K562 (cell line): ENCODE results near the gene RNGTT. TPM values are rescaled to one million over a fixed set of nuclear protein-coding genes. Genes with fewer than 3 reads are reported as not detected.

ENCODE experiments used
- ATAC-seq: fragments of 200-7000 bp; cut with Tn5 transposase; 3 replicates; pipeline ENCODE4 v1.9.1; 2020; ENCODE audit warnings: moderate library complexity
- BruUV-seq: library from RNA; stranded (reverse); fragments of 400-500 nt; replicated peaks from 2 replicates; lab custom pipeline; 2021; lab: Mats Ljungman, UMichigan
- CTCF ChIA-PET: fragments of 300-600 bp; formaldehyde crosslinking; extraction: SDS; loops from one replicate; lab custom pipeline; 2021; ENCODE audit warnings: low intra/inter-chr PET ratio; lab: Yijun Ruan, JAX
- POLR2A ChIA-PET: fragments of 300-600, 350-650 bp; sonication (Branson Sonifier 250); formaldehyde crosslinking; extraction: SDS; loops from one replicate; lab custom pipeline; 2021; ENCODE audit warnings: antibody characterized with exemption, inconsistent platforms; lab: Yijun Ruan, JAX
- DNase-seq, 4 experiments: peaks; one replicate each; pipeline versions ENCODE4 v3.0.0 to v3.0.0-alpha.2; 2011 to 2018; ENCODE audit warnings: low spot score in 3 of 4, mixed read lengths in 3 of 4; ENCODE audit errors: extremely low read depth in 1 of 4
- FAIRE-seq: peaks from 2 replicates; lab custom pipeline; 2011; peaks lifted over from hg19 to GRCh38; lab: Jason Lieb, UNC
- H2AFZ ChIP-seq: 2 replicates; pipeline ENCODE4 v1.6.0; 2011; ENCODE audit warnings: low read depth, low read length, control low read depth, inconsistent platforms
- H3K27ac ChIP-seq: fragments of 200-600 bp; 3 replicates; pipeline ENCODE4 v1.8.0; 2011; ENCODE audit warnings: low read depth, mild to moderate bottlenecking, control low read depth, inconsistent platforms, low read length, moderate library complexity, mixed read lengths; ENCODE audit errors: extremely low read depth
- H3K27me3 ChIP-seq, 2 experiments: fragments of 300-600 bp in 1 of 2; 2 replicates in 1 of 2; 3 replicates in 1 of 2; pipeline versions ENCODE4 v1.6.0 to v1.8.0; 2011; ENCODE audit warnings: inconsistent platforms in 2 of 2, low read length in 2 of 2, mild to moderate bottlenecking in 1 of 2, mixed read lengths in 1 of 2, moderate library complexity in 1 of 2; ENCODE audit not compliant: control insufficient read depth in 2 of 2, insufficient read depth in 2 of 2
- H3K36me3 ChIP-seq: fragments of 300-600 bp; 3 replicates; pipeline ENCODE4 v1.8.0; 2011; ENCODE audit warnings: mild to moderate bottlenecking, low read length, inconsistent platforms; ENCODE audit not compliant: control insufficient read depth, insufficient read depth
- H3K4me1 ChIP-seq, 2 experiments: fragments of 200-600 bp in 1 of 2; replicated peaks in 1 of 2; 2 replicates in 1 of 2; 3 replicates in 1 of 2; pipeline versions ENCODE4 v1.5.1 to v1.8.0; 2011; ENCODE audit warnings: inconsistent platforms in 2 of 2, low read length in 2 of 2, mild to moderate bottlenecking in 1 of 2, mixed read lengths in 1 of 2, moderate library complexity in 1 of 2; ENCODE audit not compliant: control insufficient read depth in 2 of 2, insufficient read depth in 2 of 2
- H3K4me2 ChIP-seq: 2 replicates; pipeline ENCODE4 v1.6.1; 2011; ENCODE audit warnings: low read length, control low read depth, inconsistent platforms, mixed read lengths; ENCODE audit not compliant: insufficient read depth
- H3K4me3 ChIP-seq: fragments of 200-600 bp; sonication (generic), shearing (Covaris generic); 2 replicates; pipeline ENCODE4 v1.5.1; 2016; ENCODE audit warnings: control low read depth, inconsistent platforms
- H3K79me2 ChIP-seq: fragments of 200-600 bp; 3 replicates; pipeline ENCODE4 v1.8.0; 2011; ENCODE audit warnings: low read length, inconsistent platforms; ENCODE audit not compliant: control insufficient read depth, insufficient read depth
- H3K9ac ChIP-seq, 2 experiments: 2 replicates each; pipeline versions ENCODE4 v1.6.0 to v1.6.1; 2011; ENCODE audit warnings: low read depth in 2 of 2, low read length in 2 of 2, control low read depth in 1 of 2, inconsistent platforms in 1 of 2, mild to moderate bottlenecking in 1 of 2, mixed read lengths in 1 of 2; ENCODE audit not compliant: insufficient read depth in 1 of 2
- H3K9me1 ChIP-seq: one replicate; pipeline ENCODE4 v1.6.0; 2011; ENCODE audit warnings: inconsistent platforms, mild to moderate bottlenecking, low read length, moderate library complexity; ENCODE audit not compliant: control insufficient read depth, insufficient read depth
- H3K9me3 ChIP-seq: replicated peaks from 2 replicates; pipeline ENCODE4 v1.5.1; 2011; ENCODE audit warnings: low read depth, low read length, inconsistent platforms; ENCODE audit not compliant: control insufficient read depth, insufficient read depth
- H4K20me1 ChIP-seq: replicated peaks from 2 replicates; pipeline ENCODE4 v1.6.1; 2011; ENCODE audit warnings: low read length, inconsistent platforms, mixed read lengths; ENCODE audit not compliant: control insufficient read depth, insufficient read depth
- ATF1 ChIP-seq, 2 experiments: fragments of 450-650 bp in 1 of 2; IDR thresholded peaks; 2 replicates each; pipeline ENCODE4 v1.6.1; 2016; ENCODE audit warnings: missing compliant biosample characterization in 1 of 2, missing genetic modification characterization in 1 of 2
- MEIS2 ChIP-seq: fragments of 450-650 bp; IDR thresholded peaks from 2 replicates; pipeline ENCODE4 v1.6.1; 2014; ENCODE audit warnings: mild to moderate bottlenecking; ENCODE audit not compliant: partially characterized antibody
- SIN3B ChIP-seq: fragments of 450-650 bp; IDR thresholded peaks from 2 replicates; pipeline ENCODE4 v1.6.1; 2017; ENCODE audit warnings: low read depth, mild to moderate bottlenecking, moderate library complexity
- TCF3 ChIP-seq: sonication (generic); formaldehyde crosslinking; IDR thresholded peaks from 2 replicates; pipeline ENCODE4 v1.4.0; 2020; ENCODE audit warnings: mild to moderate bottlenecking, missing genetic modification reagents
- TEAD4 ChIP-seq, 2 experiments: sonication (generic) in 1 of 2; formaldehyde crosslinking in 1 of 2; IDR thresholded peaks; 2 replicates each; pipeline versions ENCODE4 v1.6.1 to v1.8.0; 2012 to 2022; ENCODE audit warnings: borderline replicate concordance in 1 of 2, inconsistent platforms in 1 of 2, low read length in 1 of 2, mild to moderate bottlenecking in 1 of 2, missing genetic modification reagents in 1 of 2
- TRIM24 ChIP-seq, 2 experiments: fragments of 450-650 bp; IDR thresholded peaks; 2 replicates each; pipeline ENCODE4 v1.6.1; 2016
- ZBTB33 ChIP-seq: sonication (generic); formaldehyde crosslinking; IDR thresholded peaks from 2 replicates; pipeline ENCODE4 v1.8.1; 2023; ENCODE audit warnings: mild to moderate bottlenecking, missing genetic modification reagents
- ZNF140 ChIP-seq: fragments of 250-450 bp; sonication (Bioruptor Pico); IDR thresholded peaks from 2 replicates; pipeline ENCODE4 v1.8.0; 2021; ENCODE audit warnings: moderate library complexity, mild to moderate bottlenecking, inconsistent platforms
- ZNF239 ChIP-seq: fragments of 250-450 bp; sonication (Bioruptor Pico); IDR thresholded peaks from 2 replicates; pipeline ENCODE4 v1.4.0; 2020; ENCODE audit warnings: mild to moderate bottlenecking
- ZNF449 ChIP-seq: fragments of 250-450 bp; sonication (Bioruptor Pico); IDR thresholded peaks from 2 replicates; pipeline ENCODE4 v1.8.0; 2022; ENCODE audit warnings: moderate library complexity, mild to moderate bottlenecking, inconsistent platforms
- ZNF764 ChIP-seq: fragments of 250-450 bp; sonication (Bioruptor Pico); IDR thresholded peaks from 2 replicates; pipeline ENCODE4 v1.4.0; 2020; ENCODE audit warnings: low read depth, mild to moderate bottlenecking, moderate library complexity
- in situ Hi-C: fragments of 300-500 bp; cut with MboI; formaldehyde crosslinking; loops from 4 replicates; pipeline ENCODE4 v1.15.0; 2018; ENCODE audit warnings: inconsistent platforms, mixed read lengths
- intact Hi-C: fragments of 100-400 bp; cut with micrococcal nuclease; formaldehyde crosslinking; loops from 2 replicates; pipeline ENCODE4 v1.14.2; 2022
- polyA plus RNA-seq, 8 experiments: library from polyadenylated mRNA; depleted of rRNA in 4 of 8; stranded (reverse) in 5 of 8; unstranded in 3 of 8; fragments of >200 nt; fragmentation: Nextera tagmentation in 2 of 8; fragmentation: Illumina TruSeq in 1 of 8; extraction: Ambion mirVana in 2 of 8; extraction: Trizol in 1 of 8; gene quantifications; 2 replicates each; pipeline versions ENCODE4 v1.2.1 to v1.2.3, GENCODE V29; 2011 to 2014; ENCODE audit warnings: inconsistent platforms in 1 of 8, missing spikeins in 1 of 8
- total RNA-seq, 7 experiments: library from RNA; depleted of rRNA in 6 of 7; stranded (reverse); fragments of >200 nt in 6 of 7; fragmentation: Illumina TruSeq in 2 of 7; extraction: Trizol in 2 of 7; gene quantifications; 2 replicates each; pipeline versions ENCODE4 v1.2.1 to v1.2.3, GENCODE V29; 2011 to 2021; ENCODE audit warnings: low replicate concordance in 1 of 7
- TF ChIP-seq, protein P1 (sequence below), 2 experiments: fragments of 450-650 bp; conservative IDR thresholded peaks; 2 replicates each; pipeline ENCODE4 v1.6.1; 2017; ENCODE audit warnings: mild to moderate bottlenecking in 2 of 2, moderate library complexity in 2 of 2
- TF ChIP-seq, protein P2 (sequence below): fragments of 450-650 bp; IDR thresholded peaks from 2 replicates; pipeline ENCODE4 v1.6.1; 2016; ENCODE audit warnings: borderline replicate concordance
- TF ChIP-seq, protein P3 (sequence below): fragments of 450-650 bp; formaldehyde crosslinking; IDR thresholded peaks from 2 replicates; pipeline ENCODE4 v1.4.0; 2022; ENCODE audit warnings: mild to moderate bottlenecking, moderate library complexity

Gene RNGTT
- total and polyA plus RNA-seq, 9 of the 15 experiments (the other 6 are each of a cell fraction or from before 2014, with no cell fraction given) = 6.1 to 31.7 (median 19.5) TPM

GRCh38 chr6:88705601-88706000 lies 257.8 kb downstream of the RNGTT start:
- DNase-seq (peak in 2 of 4 experiments; percentile 13 to 25), FAIRE-seq (peak; percentile 71), ATAC-seq (peak; percentile 52)
- H3K79me2 ChIP-seq = no peaks in the 10 kb centered on the region
- no peaks in the 10 kb centered on the region for H4K20me1 ChIP-seq
- no peaks in the 10 kb centered on the region for H3K36me3 ChIP-seq
- H2AFZ ChIP-seq = no peak overlapping the region
- in situ Hi-C loops = no loop called here
- H3K27ac ChIP-seq = peak overlapping the region; percentile 62; the same call in 1 of the 3 replicates
- ChIA-PET POLR2A (no interaction called here), CTCF (no interaction called here)
- no peak overlapping the region for H3K9ac ChIP-seq
- 0 out of 2 replicates have a peak, but pooled peaks cover 3% of the 10 kb centered on the region for H3K9me3 ChIP-seq
- peaks cover 0 to 13% of the 10 kb centered on the region in 2 experiments; a peak in 4 of 5 replicates for H3K4me1 ChIP-seq
- H3K9me1 ChIP-seq = no peaks in the 10 kb centered on the region
- no peak overlapping the region for H3K4me3 ChIP-seq
- no TSS peak for BruUV-seq
- peak overlapping the region; percentile 9; the same call in 1 of the 2 replicates for H3K4me2 ChIP-seq
- intact Hi-C loops = no loop called here
- no peaks in the 10 kb centered on the region for H3K27me3 ChIP-seq
- TF ChIP-seq ZNF239 (CRISPR knock-in tag) (peak; percentile 73), TCF3 (CRISPR knock-in tag) (peak; percentile 58), TEAD4 (IDR thresholded peaks at IDR 0.05; ENCODE audit: low read length) (peak; percentile 45; the same call in 1 of the 2 replicates), TEAD4 (CRISPR knock-in tag; IDR thresholded peaks at IDR 0.05; ENCODE audit: borderline replicate concordance) (no peak), ZBTB33 (CRISPR knock-in tag) (no peak), ZNF764 (no peak), ZNF449 (CRISPR knock-in tag) (no peak), MEIS2 (peak; percentile 53), TRIM24 (IDR thresholded peaks at IDR 0.05) (no peak), ATF1 (CRISPR knock-in tag; IDR thresholded peaks at IDR 0.05) (no peak), ATF1 (tag; IDR thresholded peaks at IDR 0.05) (no peak), SIN3B (no peak), ZNF140 (no peak)
- TF ChIP-seq, protein P1, sequence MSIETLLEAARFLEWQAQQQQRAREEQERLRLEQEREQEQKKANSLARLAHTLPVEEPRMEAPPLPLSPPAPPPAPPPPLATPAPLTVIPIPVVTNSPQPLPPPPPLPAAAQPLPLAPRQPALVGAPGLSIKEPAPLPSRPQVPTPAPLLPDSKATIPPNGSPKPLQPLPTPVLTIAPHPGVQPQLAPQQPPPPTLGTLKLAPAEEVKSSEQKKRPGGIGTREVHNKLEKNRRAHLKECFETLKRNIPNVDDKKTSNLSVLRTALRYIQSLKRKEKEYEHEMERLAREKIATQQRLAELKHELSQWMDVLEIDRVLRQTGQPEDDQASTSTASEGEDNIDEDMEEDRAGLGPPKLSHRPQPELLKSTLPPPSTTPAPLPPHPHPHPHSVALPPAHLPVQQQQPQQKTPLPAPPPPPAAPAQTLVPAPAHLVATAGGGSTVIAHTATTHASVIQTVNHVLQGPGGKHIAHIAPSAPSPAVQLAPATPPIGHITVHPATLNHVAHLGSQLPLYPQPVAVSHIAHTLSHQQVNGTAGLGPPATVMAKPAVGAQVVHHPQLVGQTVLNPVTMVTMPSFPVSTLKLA (conservative IDR thresholded peaks at IDR 0.05) = no peak
- TF ChIP-seq, protein P2, sequence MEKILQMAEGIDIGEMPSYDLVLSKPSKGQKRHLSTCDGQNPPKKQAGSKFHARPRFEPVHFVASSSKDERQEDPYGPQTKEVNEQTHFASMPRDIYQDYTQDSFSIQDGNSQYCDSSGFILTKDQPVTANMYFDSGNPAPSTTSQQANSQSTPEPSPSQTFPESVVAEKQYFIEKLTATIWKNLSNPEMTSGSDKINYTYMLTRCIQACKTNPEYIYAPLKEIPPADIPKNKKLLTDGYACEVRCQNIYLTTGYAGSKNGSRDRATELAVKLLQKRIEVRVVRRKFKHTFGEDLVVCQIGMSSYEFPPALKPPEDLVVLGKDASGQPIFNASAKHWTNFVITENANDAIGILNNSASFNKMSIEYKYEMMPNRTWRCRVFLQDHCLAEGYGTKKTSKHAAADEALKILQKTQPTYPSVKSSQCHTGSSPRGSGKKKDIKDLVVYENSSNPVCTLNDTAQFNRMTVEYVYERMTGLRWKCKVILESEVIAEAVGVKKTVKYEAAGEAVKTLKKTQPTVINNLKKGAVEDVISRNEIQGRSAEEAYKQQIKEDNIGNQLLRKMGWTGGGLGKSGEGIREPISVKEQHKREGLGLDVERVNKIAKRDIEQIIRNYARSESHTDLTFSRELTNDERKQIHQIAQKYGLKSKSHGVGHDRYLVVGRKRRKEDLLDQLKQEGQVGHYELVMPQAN = no peak
- TF ChIP-seq, protein P3, sequence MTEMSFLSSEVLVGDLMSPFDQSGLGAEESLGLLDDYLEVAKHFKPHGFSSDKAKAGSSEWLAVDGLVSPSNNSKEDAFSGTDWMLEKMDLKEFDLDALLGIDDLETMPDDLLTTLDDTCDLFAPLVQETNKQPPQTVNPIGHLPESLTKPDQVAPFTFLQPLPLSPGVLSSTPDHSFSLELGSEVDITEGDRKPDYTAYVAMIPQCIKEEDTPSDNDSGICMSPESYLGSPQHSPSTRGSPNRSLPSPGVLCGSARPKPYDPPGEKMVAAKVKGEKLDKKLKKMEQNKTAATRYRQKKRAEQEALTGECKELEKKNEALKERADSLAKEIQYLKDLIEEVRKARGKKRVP (CRISPR knock-in tag) = 0 out of 2 replicates have a peak, but pooled peaks have one; percentile 21
